ENCODE results near the gene RAC3. TPM values are rescaled to one million over a fixed set of nuclear protein-coding genes. Genes with fewer than 3 reads are reported as not detected.

Gene RAC3
- total RNA-seq, 1 experiment from 2014 or later, result 120 TPM

GRCh38 chr17:82049106-82049505 is 17.6 kb downstream of the RAC3 start:
- H3K9ac ChIP-seq (ENCODE audit: low read length), result no peak overlapping the region
- peaks cover 7 to 19% of the 10 kb centered on the region in 2 experiments; a peak in 2 of 4 replicates for H3K36me3 ChIP-seq (ENCODE audit: control insufficient read depth in 1 of 2, insufficient read depth in 2 of 2, low read length in 2 of 2)
- H4K20me1 ChIP-seq (ENCODE audit: insufficient read depth), result no peaks in the 10 kb centered on the region
- H3K4me2 ChIP-seq (ENCODE audit: low read length), result no peak overlapping the region
- DNase-seq (ENCODE audit: low read depth, low spot score) (no peak), ATAC-seq (no peak)
- TF ChIP-seq MAX (IDR thresholded peaks at IDR 0.05), result no peak
- no peak for TF ChIP-seq ZNF274 (IDR thresholded peaks at IDR 0.05; ENCODE audit: low read depth, low read length)
- TF ChIP-seq EZH2 (IDR thresholded peaks at IDR 0.05), result no peak
- TF ChIP-seq FOSL1 (IDR thresholded peaks at IDR 0.05; ENCODE audit: low read depth), result no peak
- no peak for TF ChIP-seq ELF1 (IDR thresholded peaks at IDR 0.05; ENCODE audit: borderline replicate concordance, low read depth)
- TF ChIP-seq JUND (IDR thresholded peaks at IDR 0.05), result no peak
- no peak for TF ChIP-seq REST (IDR thresholded peaks at IDR 0.05; ENCODE audit: low read depth)
- no peak for TF ChIP-seq ATF3 (IDR thresholded peaks at IDR 0.05)
- no peak for TF ChIP-seq POLR2A (IDR thresholded peaks at IDR 0.05; ENCODE audit: borderline replicate concordance, extremely low read depth, insufficient read depth, insufficient read length)
- H2AFZ ChIP-seq (ENCODE audit: low read depth, low read length, poor library complexity, severe bottlenecking), result no peak overlapping the region
- no peaks in the 10 kb centered on the region for H3K27me3 ChIP-seq (ENCODE audit: insufficient read depth, low read length)
- ChIA-PET CTCF (no interaction called here), RAD21 (ENCODE audit: low non-redundant PET in 1 of 2, low total read pairs in 2 of 2, uncharacterized antibody in 2 of 2, unreplicated experiment in 2 of 2) (interaction anchor here in 1 of 2 experiments (0.7 kb wide), 1 partner anchor 27 kb away, joined by 3 read pairs; no protein-coding TSS in a partner anchor), POLR2A (no interaction called here)
- intact Hi-C loops (cut with micrococcal nuclease), result no loop called here
- H3K9me3 ChIP-seq (ENCODE audit: control insufficient read depth in 1 of 2, insufficient read depth in 1 of 2, low read depth in 1 of 2, low read length in 2 of 2), result no peaks in the 10 kb centered on the region
- no peaks in the 10 kb centered on the region for H3K9me2 ChIP-seq (ENCODE audit: insufficient read depth)
- no peak overlapping the region for H3K4me3 ChIP-seq (replicated peaks in 1 of 2; ENCODE audit: low read depth in 1 of 2, low read length in 2 of 2)
- H3K4me1 ChIP-seq (ENCODE audit: control insufficient read depth in 1 of 2, insufficient read depth in 2 of 2, low read length in 2 of 2), result peaks cover 13 to 24% of the 10 kb centered on the region in 2 experiments; a peak in 3 of 4 replicates
- H3K27ac ChIP-seq (ENCODE audit: low read depth, low read length), result no peak overlapping the region; the same call in 1 of the 2 replicates
- peaks cover 36% of the 10 kb centered on the region for H3K79me2 ChIP-seq (ENCODE audit: insufficient read depth, low read length)
- BruUV-seq (replicated peaks), result no TSS peak
